Measurements from ENCODE around the gene TRA2A. TPM values are rescaled to one million over a fixed set of nuclear protein-coding genes. Genes with fewer than 3 reads are reported as not detected.

The TRA2A gene
- total and polyA plus RNA-seq, 2 of the 13 experiments (the other 11 are each of a cell fraction or from before 2014, with no cell fraction given) = 39.1 to 41.6 TPM

GRCh38 chr7:23471106-23471859, 60.5 kb downstream of the TRA2A start (continued):
- TF ChIP-seq POGK (CRISPR knock-in tag; conservative IDR thresholded peaks at IDR 0.05) = no peak
- TF ChIP-seq CCDC6 (CRISPR knock-in tag; IDR thresholded peaks at IDR 0.05) = 0 out of 2 replicates have a peak, but pooled peaks have one; percentile 17
- peak; percentile 99 for TF ChIP-seq HNRNPK (IDR thresholded peaks at IDR 0.05; ENCODE audit: low read depth, low read length, poor library complexity, severe bottlenecking)
- TF ChIP-seq ZNF446 (CRISPR knock-in tag; IDR thresholded peaks at IDR 0.05) = no peak
- no peak for TF ChIP-seq ZNF557 (CRISPR knock-in tag; IDR thresholded peaks at IDR 0.05)
- TF ChIP-seq PATZ1 (CRISPR knock-in tag; IDR thresholded peaks at IDR 0.05) = peak; percentile 93
- TF ChIP-seq MYC (CRISPR knock-in tag; IDR thresholded peaks at IDR 0.05; ENCODE audit: borderline replicate concordance) = peak; percentile 70; the same call in 1 of the 2 replicates
- TF ChIP-seq STAT5B (CRISPR knock-in tag; IDR thresholded peaks at IDR 0.05) = no peak
- TF ChIP-seq RXRA (CRISPR knock-in tag; IDR thresholded peaks at IDR 0.05) = no peak
- no peak for TF ChIP-seq GTF2F1 (IDR thresholded peaks at IDR 0.05; ENCODE audit: low read length)
- no peak for TF ChIP-seq ZNF841 (CRISPR knock-in tag; IDR thresholded peaks at IDR 0.05; ENCODE audit: borderline replicate concordance)
- no peak for TF ChIP-seq SP1 (IDR thresholded peaks at IDR 0.05)
- TF ChIP-seq SP1 (CRISPR knock-in tag; IDR thresholded peaks at IDR 0.05) = peak; percentile 55; the same call in 1 of the 2 replicates
- TF ChIP-seq HDAC2 (CRISPR knock-in tag; IDR thresholded peaks at IDR 0.05) = peak; percentile 18; the same call in 1 of the 2 replicates
- peak; percentile 23 for TF ChIP-seq TEAD3 (CRISPR knock-in tag; optimal IDR thresholded peaks at IDR 0.05; ENCODE audit: borderline replicate concordance)
- TF ChIP-seq HMGXB4 (CRISPR knock-in tag; IDR thresholded peaks at IDR 0.05; ENCODE audit: borderline replicate concordance in 1 of 2, low read depth in 1 of 2) = peak in 1 of 2 experiments; percentile 22; a peak in 1 of 4 replicates
- TF ChIP-seq ZFX (CRISPR knock-in tag; IDR thresholded peaks at IDR 0.05; ENCODE audit: low read depth) = peak; percentile 53
- TF ChIP-seq PRDM4 (CRISPR knock-in tag; IDR thresholded peaks at IDR 0.05; ENCODE audit: borderline replicate concordance) = no peak
- no peak; the same call in 1 of the 2 replicates for TF ChIP-seq ZNF691 (CRISPR knock-in tag; IDR thresholded peaks at IDR 0.05; ENCODE audit: borderline replicate concordance, low read depth)
- TF ChIP-seq ZSCAN30 (CRISPR knock-in tag; IDR thresholded peaks at IDR 0.05) = 0 out of 2 replicates have a peak, but pooled peaks have one; percentile 3

Measured in HepG2 (cell line).